ENCODE data around the gene MYO1B. TPM values are rescaled to one million over a fixed set of nuclear protein-coding genes. Genes with fewer than 3 reads are reported as not detected.

The MYO1B gene
- total and polyA plus RNA-seq, 2 donors from 2014 or later, result 24.5 to 64.8 TPM

GRCh38 chr2:191209340-191209739 lies 35.9 kb upstream of the MYO1B start:
- DNase-seq, result no peak

DNA sequence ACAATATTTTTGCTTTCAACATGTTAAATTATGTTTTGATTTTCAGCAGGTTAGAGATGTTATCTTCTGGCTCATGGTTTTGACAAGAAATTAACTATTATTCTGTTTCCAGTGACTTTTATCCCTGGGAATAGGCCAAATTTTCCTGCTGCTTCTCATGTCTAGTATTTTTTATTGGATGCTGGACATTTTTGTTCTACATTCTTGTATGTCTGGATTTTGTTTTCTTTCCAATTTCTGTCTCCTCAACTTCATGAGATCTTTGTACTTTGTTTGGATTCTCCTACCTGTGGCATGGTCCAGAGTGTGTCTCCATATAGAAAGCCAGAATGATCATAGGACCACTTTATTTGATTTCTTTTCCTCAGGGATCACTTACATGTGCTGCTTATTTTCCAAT lies 33.1 kb upstream of the MYO1B start:
- Histone ChIP-seq H3K4me3 (ENCODE audit: low read length in 3 of 3) (no peak overlapping the region), H3K4me1 (ENCODE audit: control insufficient read depth in 2 of 3, insufficient read depth in 2 of 3, low read depth in 1 of 3, low read length in 3 of 3) (no peaks in the 10 kb centered on the region), H3K27ac (ENCODE audit: low read depth in 2 of 2, low read length in 2 of 2) (no peak overlapping the region), H3K36me3 (ENCODE audit: control insufficient read depth in 2 of 3, insufficient read depth in 3 of 3, low read length in 3 of 3) (no peaks in the 10 kb centered on the region), H3K27me3 (ENCODE audit: control insufficient read depth, insufficient read depth, low read length) (no peaks in the 10 kb centered on the region), H3K9ac (ENCODE audit: low read length in 3 of 3) (no peak overlapping the region), H3K9me3 (ENCODE audit: control insufficient read depth in 2 of 3, insufficient read depth in 1 of 3, low read length in 3 of 3) (peaks cover 0 to 4% (median 0%) of the 10 kb centered on the region in 3 donors)
- no peak for DNase-seq
- TF ChIP-seq, protein P1, sequence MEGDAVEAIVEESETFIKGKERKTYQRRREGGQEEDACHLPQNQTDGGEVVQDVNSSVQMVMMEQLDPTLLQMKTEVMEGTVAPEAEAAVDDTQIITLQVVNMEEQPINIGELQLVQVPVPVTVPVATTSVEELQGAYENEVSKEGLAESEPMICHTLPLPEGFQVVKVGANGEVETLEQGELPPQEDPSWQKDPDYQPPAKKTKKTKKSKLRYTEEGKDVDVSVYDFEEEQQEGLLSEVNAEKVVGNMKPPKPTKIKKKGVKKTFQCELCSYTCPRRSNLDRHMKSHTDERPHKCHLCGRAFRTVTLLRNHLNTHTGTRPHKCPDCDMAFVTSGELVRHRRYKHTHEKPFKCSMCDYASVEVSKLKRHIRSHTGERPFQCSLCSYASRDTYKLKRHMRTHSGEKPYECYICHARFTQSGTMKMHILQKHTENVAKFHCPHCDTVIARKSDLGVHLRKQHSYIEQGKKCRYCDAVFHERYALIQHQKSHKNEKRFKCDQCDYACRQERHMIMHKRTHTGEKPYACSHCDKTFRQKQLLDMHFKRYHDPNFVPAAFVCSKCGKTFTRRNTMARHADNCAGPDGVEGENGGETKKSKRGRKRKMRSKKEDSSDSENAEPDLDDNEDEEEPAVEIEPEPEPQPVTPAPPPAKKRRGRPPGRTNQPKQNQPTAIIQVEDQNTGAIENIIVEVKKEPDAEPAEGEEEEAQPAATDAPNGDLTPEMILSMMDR (IDR thresholded peaks at IDR 0.05; ENCODE audit: borderline replicate concordance, extremely low read depth, insufficient read depth), result no peak
- intact Hi-C loops (cut with DNase I), result no loop called here
- no peak for FAIRE-seq

More at GRCh38 chr2:191209340-191209739, 35.9 kb upstream of the MYO1B start:
- FAIRE-seq, result no peak
- TF ChIP-seq, protein P1 (IDR thresholded peaks at IDR 0.05; ENCODE audit: borderline replicate concordance, extremely low read depth, insufficient read depth), result no peak
- Histone ChIP-seq H3K4me3 (ENCODE audit: low read length in 3 of 3) (no peak overlapping the region), H3K27ac (ENCODE audit: low read depth in 2 of 2, low read length in 2 of 2) (no peak overlapping the region), H3K9me3 (ENCODE audit: control insufficient read depth in 2 of 3, insufficient read depth in 1 of 3, low read length in 3 of 3) (peaks cover 0 to 4% (median 0%) of the 10 kb centered on the region in 3 donors), H3K27me3 (ENCODE audit: control insufficient read depth, insufficient read depth, low read length) (no peaks in the 10 kb centered on the region), H3K4me1 (ENCODE audit: control insufficient read depth in 2 of 3, insufficient read depth in 2 of 3, low read depth in 1 of 3, low read length in 3 of 3) (no peaks in the 10 kb centered on the region), H3K9ac (ENCODE audit: low read length in 3 of 3) (no peak overlapping the region), H3K36me3 (ENCODE audit: control insufficient read depth in 2 of 3, insufficient read depth in 3 of 3, low read length in 3 of 3) (no peaks in the 10 kb centered on the region)
- intact Hi-C loops (cut with DNase I), result no loop called here

DNA sequence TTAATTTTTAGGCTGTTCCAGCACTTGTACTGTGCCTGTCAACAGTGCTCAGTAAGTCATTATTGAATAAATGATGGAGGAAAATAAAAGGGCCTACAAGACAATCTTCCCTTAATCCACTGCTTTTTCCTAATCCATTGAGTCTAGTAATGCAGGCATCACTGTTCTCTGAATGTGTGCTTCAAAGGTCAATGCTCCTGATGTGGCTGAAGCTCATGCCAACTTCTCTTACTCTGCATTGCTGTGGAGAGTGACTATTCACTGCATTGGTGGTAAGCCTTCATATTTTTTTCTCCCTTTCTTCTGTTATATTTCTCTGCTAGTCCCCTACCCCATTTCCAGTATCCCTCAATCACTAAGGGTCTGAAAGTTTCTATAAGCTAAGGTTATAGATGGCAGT lies 31.9 kb upstream of the MYO1B start:
- no peak overlapping the region for H3K4me3 ChIP-seq (ENCODE audit: low read length in 3 of 3)
- peaks cover 0 to 4% (median 0%) of the 10 kb centered on the region in 3 donors for H3K9me3 ChIP-seq (ENCODE audit: control insufficient read depth in 2 of 3, insufficient read depth in 1 of 3, low read length in 3 of 3)
- no peak overlapping the region for H3K27ac ChIP-seq (ENCODE audit: low read depth in 2 of 2, low read length in 2 of 2)
- intact Hi-C loops (cut with DNase I), result no loop called here
- no peak for DNase-seq
- no peaks in the 10 kb centered on the region for H3K36me3 ChIP-seq (ENCODE audit: control insufficient read depth in 2 of 3, insufficient read depth in 3 of 3, low read length in 3 of 3)
- H3K27me3 ChIP-seq (ENCODE audit: control insufficient read depth, insufficient read depth, low read length), result no peaks in the 10 kb centered on the region
- H3K9ac ChIP-seq (ENCODE audit: low read length in 3 of 3), result no peak overlapping the region
- no peaks in the 10 kb centered on the region for H3K4me1 ChIP-seq (ENCODE audit: control insufficient read depth in 2 of 3, insufficient read depth in 2 of 3, low read depth in 1 of 3, low read length in 3 of 3)
- TF ChIP-seq, protein P1 (IDR thresholded peaks at IDR 0.05; ENCODE audit: borderline replicate concordance, extremely low read depth, insufficient read depth), result no peak
- FAIRE-seq, result no peak

GRCh38 chr2:191215230-191215629 lies 30.0 kb upstream of the MYO1B start:
- no peaks in the 10 kb centered on the region for H3K36me3 ChIP-seq (ENCODE audit: control insufficient read depth in 2 of 3, insufficient read depth in 3 of 3, low read length in 3 of 3)
- no peaks in the 10 kb centered on the region for H3K4me1 ChIP-seq (ENCODE audit: control insufficient read depth in 2 of 3, insufficient read depth in 2 of 3, low read depth in 1 of 3, low read length in 3 of 3)
- H3K4me3 ChIP-seq (ENCODE audit: low read length in 3 of 3), result no peak overlapping the region
- FAIRE-seq (no peak), DNase-seq (no peak)
- intact Hi-C loops (cut with DNase I), result no loop called here
- no peak overlapping the region for H3K27ac ChIP-seq (ENCODE audit: low read depth in 2 of 2, low read length in 2 of 2)
- no peaks in the 10 kb centered on the region for H3K27me3 ChIP-seq (ENCODE audit: control insufficient read depth, insufficient read depth, low read length)
- H3K9me3 ChIP-seq (ENCODE audit: control insufficient read depth in 2 of 3, insufficient read depth in 1 of 3, low read length in 3 of 3), result peaks cover 0 to 4% (median 0%) of the 10 kb centered on the region in 3 donors
- H3K9ac ChIP-seq (ENCODE audit: low read length in 3 of 3), result no peak overlapping the region
- TF ChIP-seq, protein P1 (IDR thresholded peaks at IDR 0.05; ENCODE audit: borderline replicate concordance, extremely low read depth, insufficient read depth), result no peak
